ENCODE results near the gene DNER. TPM values are rescaled to one million over a fixed set of nuclear protein-coding genes. Genes with fewer than 3 reads are reported as not detected.

DNER gene
- total and polyA plus RNA-seq, 2 of the 13 experiments (the other 11 are each of a cell fraction or from before 2014, with no cell fraction given) = not detected

DNA sequence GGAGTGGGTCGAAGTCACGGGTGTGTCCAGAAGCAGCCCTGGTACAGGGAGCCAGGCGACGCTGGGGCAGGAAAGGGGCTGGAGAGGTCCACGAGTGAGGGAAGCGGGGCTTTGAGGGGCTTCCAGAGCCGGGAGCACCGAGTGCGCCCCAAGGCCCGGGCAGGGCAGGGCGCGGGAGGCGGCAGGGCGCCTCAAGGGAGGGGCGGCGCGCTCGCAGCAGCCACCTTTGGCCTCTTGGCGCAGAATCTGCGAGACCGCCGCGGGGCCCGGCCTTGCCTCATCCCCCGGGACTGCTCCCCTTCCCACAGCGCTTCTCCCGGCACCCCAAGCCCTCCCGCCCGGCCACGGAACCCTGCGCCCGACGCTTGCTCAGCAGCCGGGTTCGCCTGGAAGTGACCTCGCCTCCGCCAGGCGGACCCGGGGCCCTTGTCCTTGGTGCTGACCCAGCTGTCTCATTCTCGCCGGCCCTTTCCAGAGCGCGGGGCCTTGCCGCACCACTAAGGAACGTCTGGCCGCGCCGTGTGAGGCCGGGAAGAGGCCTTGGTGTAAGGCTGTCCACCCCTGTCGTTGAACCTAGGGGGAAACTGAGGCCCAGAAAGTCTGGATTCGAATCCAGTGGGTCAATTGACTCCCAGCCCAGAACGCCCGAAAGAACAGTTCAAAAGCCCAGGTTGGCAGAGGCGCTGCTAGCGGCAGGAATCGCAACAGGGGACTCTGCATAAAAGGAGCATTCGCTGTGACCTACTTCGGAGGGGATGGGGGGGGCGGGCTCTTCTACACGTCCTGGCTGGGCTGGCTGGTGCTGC is 584 bp upstream of the DNER start (continued):
- no peak for TF ChIP-seq CC2D1A (CRISPR knock-in tag; IDR thresholded peaks at IDR 0.05)
- peak; percentile 61; the same call in 1 of the 2 replicates for TF ChIP-seq ZNF281 (CRISPR knock-in tag; IDR thresholded peaks at IDR 0.05; ENCODE audit: borderline replicate concordance)
- TF ChIP-seq PHF20 (CRISPR knock-in tag; IDR thresholded peaks at IDR 0.05) = no peak
- TF ChIP-seq, protein P1, sequence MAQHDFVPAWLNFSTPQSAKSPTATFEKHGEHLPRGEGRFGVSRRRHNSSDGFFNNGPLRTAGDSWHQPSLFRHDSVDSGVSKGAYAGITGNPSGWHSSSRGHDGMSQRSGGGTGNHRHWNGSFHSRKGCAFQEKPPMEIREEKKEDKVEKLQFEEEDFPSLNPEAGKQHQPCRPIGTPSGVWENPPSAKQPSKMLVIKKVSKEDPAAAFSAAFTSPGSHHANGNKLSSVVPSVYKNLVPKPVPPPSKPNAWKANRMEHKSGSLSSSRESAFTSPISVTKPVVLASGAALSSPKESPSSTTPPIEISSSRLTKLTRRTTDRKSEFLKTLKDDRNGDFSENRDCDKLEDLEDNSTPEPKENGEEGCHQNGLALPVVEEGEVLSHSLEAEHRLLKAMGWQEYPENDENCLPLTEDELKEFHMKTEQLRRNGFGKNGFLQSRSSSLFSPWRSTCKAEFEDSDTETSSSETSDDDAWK (CRISPR knock-in tag; IDR thresholded peaks at IDR 0.05) = no peak
- no peak for TF ChIP-seq FOXJ3 (CRISPR knock-in tag; IDR thresholded peaks at IDR 0.05; ENCODE audit: borderline replicate concordance)
- TF ChIP-seq MATR3 (CRISPR knock-in tag; IDR thresholded peaks at IDR 0.05) = no peak
- peak; percentile 61; the same call in 1 of the 2 replicates for TF ChIP-seq IKZF5 (CRISPR knock-in tag; IDR thresholded peaks at IDR 0.05)
- TF ChIP-seq ARID2 (CRISPR knock-in tag; IDR thresholded peaks at IDR 0.05; ENCODE audit: borderline replicate concordance) = peak; percentile 43; the same call in 1 of the 2 replicates
- TF ChIP-seq RAD21 (CRISPR knock-in tag; IDR thresholded peaks at IDR 0.05) = 0 out of 2 replicates have a peak, but pooled peaks have one; percentile 14
- TF ChIP-seq ZNF205 (CRISPR knock-in tag; IDR thresholded peaks at IDR 0.05) = no peak
- TF ChIP-seq PITX1 (CRISPR knock-in tag; IDR thresholded peaks at IDR 0.05) = no peak
- no peak for TF ChIP-seq RFX1 (IDR thresholded peaks at IDR 0.05)
- no peak for TF ChIP-seq ZNF280B (CRISPR knock-in tag; IDR thresholded peaks at IDR 0.05; ENCODE audit: borderline replicate concordance)
- TF ChIP-seq ZNF296 (CRISPR knock-in tag; conservative IDR thresholded peaks at IDR 0.05) = 0 out of 2 replicates have a peak, but pooled peaks have one; percentile 40
- no peak for TF ChIP-seq ZNF101 (CRISPR knock-in tag; IDR thresholded peaks at IDR 0.05; ENCODE audit: borderline replicate concordance, low read depth)
- no peak for TF ChIP-seq CERS6 (CRISPR knock-in tag; IDR thresholded peaks at IDR 0.05)
- no peak for TF ChIP-seq ZNF121 (CRISPR knock-in tag; IDR thresholded peaks at IDR 0.05)

Measured in HepG2 (cell line).